Thyroid gland (tissue), 4 donors: ENCODE measurements around the gene RNF215. TPM values are rescaled to one million over a fixed set of nuclear protein-coding genes. Genes with fewer than 3 reads are reported as not detected.

Experiments
- DNase-seq, 2 donors: peaks; one replicate each; pipeline ENCODE4 v3.0.0-alpha.2; 2019
- H3K27ac ChIP-seq, 3 donors: fragments of 200-600 bp; sonication (generic); 1 replicate in 2 of 3; 2 replicates in 1 of 3; pipeline ENCODE4 v1.5.1; 2016 to 2019; ENCODE audit warnings: mild to moderate bottlenecking in 1 of 3, moderate library complexity in 1 of 3
- H3K27me3 ChIP-seq: fragments of 200-600 bp; sonication (generic); one replicate; pipeline ENCODE4 v1.5.1; 2019
- H3K36me3 ChIP-seq, 2 donors: fragments of 200-600 bp; sonication (generic); one replicate each; pipeline ENCODE4 v1.5.1; 2016 to 2019
- H3K4me1 ChIP-seq, 2 donors: fragments of 200-600 bp; sonication (generic); one replicate each; pipeline ENCODE4 v1.5.1; 2017 to 2019
- H3K4me3 ChIP-seq, 3 donors: fragments of 200-600 bp; sonication (generic); replicated peaks in 1 of 3; 1 replicate in 2 of 3; 2 replicates in 1 of 3; pipeline ENCODE4 v1.5.1; 2016; ENCODE audit warnings: mild to moderate bottlenecking in 1 of 3
- H3K9me3 ChIP-seq: fragments of 200-600 bp; sonication (generic); one replicate; pipeline ENCODE4 v1.5.1; 2017
- POLR2A ChIP-seq, 2 donors: fragments of 450-650 bp; IDR thresholded peaks; one replicate each; pipeline ENCODE4 v1.6.1; 2017; ENCODE audit warnings: antibody characterized with exemption in 2 of 2, mild to moderate bottlenecking in 2 of 2, moderate library complexity in 1 of 2
- WGBS, 2 donors: methylation state at CpG; one replicate each; pipeline ENCODE4 v1.1.5; 2017; 5-methylcytosine and 5-hydroxymethylcytosine counted together
- intact Hi-C: fragments of 100-400 bp; cut with DNase I; formaldehyde crosslinking; loops from one replicate; pipeline ENCODE4 v1.15.1; 2023
- total RNA-seq, 4 donors: library from RNA; depleted of rRNA; stranded (reverse); fragments of >200 nt; gene quantifications; one replicate each; pipeline ENCODE4 v1.2.3, GENCODE V29; 2016
- TF ChIP-seq, protein P1 (sequence below), 6 experiments: fragments of 200-600 bp in 3 of 6; fragments of 450-650 bp in 3 of 6; sonication (generic) in 3 of 6; IDR thresholded peaks; one replicate each; pipeline ENCODE4 v1.5.1; 2016 to 2019; ENCODE audit warnings: antibody characterized with exemption in 6 of 6, mild to moderate bottlenecking in 2 of 6, inconsistent platforms in 1 of 6, moderate library complexity in 1 of 6

The RNF215 gene
- total RNA-seq, 4 donors from 2014 or later: 14.8 to 25.5 (median 18.8) TPM

DNA sequence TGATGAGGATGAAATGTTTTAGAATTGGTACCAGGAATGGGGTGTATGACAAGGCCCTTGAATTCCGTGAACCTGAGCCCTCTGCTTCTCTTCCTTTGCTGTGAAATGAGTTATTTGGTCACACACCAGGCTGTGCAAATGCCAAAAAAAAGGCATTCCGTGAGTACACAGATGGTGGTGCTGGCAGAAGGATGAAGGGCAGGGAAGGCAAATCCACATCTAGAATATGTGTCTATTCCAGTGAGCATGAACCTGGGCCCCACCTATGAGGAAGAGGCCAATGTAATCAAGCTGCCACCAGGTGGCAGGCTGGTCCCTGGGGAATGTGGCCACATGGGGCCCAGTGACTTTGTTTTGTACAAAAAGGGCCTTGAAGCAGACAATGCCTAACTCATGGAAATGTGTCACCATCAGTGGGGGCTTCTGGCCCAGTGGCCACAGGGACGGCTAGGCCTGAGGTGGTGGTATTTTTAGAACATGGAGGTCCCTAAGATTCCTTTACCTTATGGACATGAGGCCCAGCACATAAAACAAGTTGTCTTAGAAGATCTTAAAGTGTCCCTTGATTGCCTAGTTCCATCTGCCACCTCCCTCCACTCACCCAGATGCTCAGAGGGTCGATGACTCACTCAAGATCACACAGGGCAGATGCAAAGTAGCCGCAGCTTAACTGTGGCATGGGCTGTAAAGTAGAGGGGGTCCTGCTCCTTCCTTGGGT lies 3.9 kb upstream of the RNF215 start:
- Histone ChIP-seq H3K27me3 (no peaks in the 10 kb centered on the region), H3K4me3 (no peak overlapping the region), H3K4me1 (peaks cover 21 to 27% of the 10 kb centered on the region in 2 donors), H3K27ac (peak overlapping the region in 2 of 3 donors; percentile 7 to 98), H3K36me3 (no peaks in the 10 kb centered on the region), H3K9me3 (no peaks in the 10 kb centered on the region)
- TF ChIP-seq POLR2A (IDR thresholded peaks at IDR 0.05): no peak
- TF ChIP-seq, protein P1, sequence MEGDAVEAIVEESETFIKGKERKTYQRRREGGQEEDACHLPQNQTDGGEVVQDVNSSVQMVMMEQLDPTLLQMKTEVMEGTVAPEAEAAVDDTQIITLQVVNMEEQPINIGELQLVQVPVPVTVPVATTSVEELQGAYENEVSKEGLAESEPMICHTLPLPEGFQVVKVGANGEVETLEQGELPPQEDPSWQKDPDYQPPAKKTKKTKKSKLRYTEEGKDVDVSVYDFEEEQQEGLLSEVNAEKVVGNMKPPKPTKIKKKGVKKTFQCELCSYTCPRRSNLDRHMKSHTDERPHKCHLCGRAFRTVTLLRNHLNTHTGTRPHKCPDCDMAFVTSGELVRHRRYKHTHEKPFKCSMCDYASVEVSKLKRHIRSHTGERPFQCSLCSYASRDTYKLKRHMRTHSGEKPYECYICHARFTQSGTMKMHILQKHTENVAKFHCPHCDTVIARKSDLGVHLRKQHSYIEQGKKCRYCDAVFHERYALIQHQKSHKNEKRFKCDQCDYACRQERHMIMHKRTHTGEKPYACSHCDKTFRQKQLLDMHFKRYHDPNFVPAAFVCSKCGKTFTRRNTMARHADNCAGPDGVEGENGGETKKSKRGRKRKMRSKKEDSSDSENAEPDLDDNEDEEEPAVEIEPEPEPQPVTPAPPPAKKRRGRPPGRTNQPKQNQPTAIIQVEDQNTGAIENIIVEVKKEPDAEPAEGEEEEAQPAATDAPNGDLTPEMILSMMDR (IDR thresholded peaks at IDR 0.05): peak in 5 of 6 experiments; percentile 42 to 90 (median 86)
- WGBS, 2 donors: 64 to 75% methylated on average over 4 to 5 of the region's 5 CpGs
- intact Hi-C loops: loop anchor here (5.0 kb wide), 1 partner anchor 36 kb away; the partner anchor contains the start of gene MTFP1
- peak; percentile 81 to 84 for DNase-seq

DNA sequence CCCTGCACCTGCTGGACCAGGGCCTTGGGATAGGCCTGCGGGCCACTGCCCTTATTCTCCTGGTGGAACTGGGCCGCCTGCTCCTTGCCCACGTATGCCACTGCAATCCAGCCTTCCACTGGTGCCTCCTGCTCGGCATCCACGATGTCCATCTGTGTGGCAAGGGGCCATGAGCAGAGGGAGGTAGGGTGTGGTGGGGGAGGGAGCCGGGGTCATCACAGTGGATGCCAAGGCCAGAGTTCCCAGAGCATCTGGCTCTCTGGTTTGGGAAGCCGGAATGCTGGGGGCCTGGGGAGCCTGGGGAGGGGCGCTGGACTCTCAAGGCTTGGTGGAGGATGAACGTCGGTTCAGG lies 627 bp downstream of the RNF215 start:
- no peak for DNase-seq
- peak overlapping the region in 1 of 3 donors; percentile 15 for H3K27ac ChIP-seq
- TF ChIP-seq, protein P1 (IDR thresholded peaks at IDR 0.05): no peak
- TF ChIP-seq POLR2A (IDR thresholded peaks at IDR 0.05): no peak
- WGBS, 2 donors: 4 to 29% methylated on average over 4 to 10 of the region's 10 CpGs
- no peaks in the 10 kb centered on the region for H3K9me3 ChIP-seq
- H3K36me3 ChIP-seq: no peaks in the 10 kb centered on the region
- intact Hi-C loops: loop anchor here (2.0 to 5.0 kb wide), 3 partner anchors 59 to 124 kb away; partner anchors contain the start of gene TBC1D10A
- no peaks in the 10 kb centered on the region for H3K27me3 ChIP-seq
- H3K4me1 ChIP-seq: peaks cover 7 to 12% of the 10 kb centered on the region in 2 donors
- H3K4me3 ChIP-seq: peak overlapping the region in 1 of 3 donors; percentile 46

DNA sequence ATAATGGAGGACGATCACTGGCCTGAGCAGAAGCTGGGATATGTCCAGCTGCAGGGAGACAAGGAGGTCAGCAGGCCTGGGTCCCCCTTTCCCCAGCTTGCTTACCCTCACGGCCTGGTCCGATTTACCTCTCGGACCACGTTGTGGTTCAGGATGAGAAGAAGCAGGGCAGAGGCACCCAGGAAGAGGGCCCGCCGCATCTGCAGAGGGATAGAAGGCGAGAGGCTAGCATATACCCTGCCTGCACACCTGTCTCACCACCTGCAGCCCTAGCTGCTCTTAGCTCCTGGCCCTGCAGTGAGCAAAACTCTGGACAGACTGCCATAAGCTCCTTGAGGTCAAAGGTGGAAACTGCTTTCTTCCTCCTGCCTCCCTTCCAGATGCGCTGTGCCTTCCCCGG lies 1.3 kb downstream of the RNF215 start:
- Histone ChIP-seq H3K36me3 (no peaks in the 10 kb centered on the region), H3K4me3 (peak overlapping the region in 1 of 3 donors; percentile 46), H3K9me3 (no peaks in the 10 kb centered on the region), H3K27me3 (no peaks in the 10 kb centered on the region), H3K4me1 (peaks cover 7 to 12% of the 10 kb centered on the region in 2 donors), H3K27ac (no peak overlapping the region)
- TF ChIP-seq, protein P1 (IDR thresholded peaks at IDR 0.05): no peak
- no peak for TF ChIP-seq POLR2A (IDR thresholded peaks at IDR 0.05)
- DNase-seq: no peak
- intact Hi-C loops: loop anchor here (2.0 to 5.0 kb wide), 3 partner anchors 59 to 123 kb away; partner anchors contain the start of gene TBC1D10A
- WGBS, 2 donors: 94 to 97% methylated on average over 10 of the region's 10 CpGs

GRCh38 chr22:30383061-30383460 lies 4.2 kb downstream of the RNF215 start:
- Histone ChIP-seq H3K4me3 (no peak overlapping the region), H3K27me3 (no peaks in the 10 kb centered on the region), H3K36me3 (no peaks in the 10 kb centered on the region), H3K9me3 (no peaks in the 10 kb centered on the region), H3K27ac (no peak overlapping the region), H3K4me1 (peaks cover 7 to 12% of the 10 kb centered on the region in 2 donors)
- DNase-seq: no peak
- TF ChIP-seq, protein P1 (IDR thresholded peaks at IDR 0.05): no peak
- TF ChIP-seq POLR2A (IDR thresholded peaks at IDR 0.05): no peak
- intact Hi-C loops: no loop called here
- 93% methylated on average over 2 of the region's 3 CpGs; no CpG with 5 or more reads in 1 of the 2 donors for WGBS, 2 donors

- no peak overlapping the region for H3K4me3 ChIP-seq
- TF ChIP-seq, protein P1 (IDR thresholded peaks at IDR 0.05): no peak
- TF ChIP-seq POLR2A (IDR thresholded peaks at IDR 0.05): no peak
- WGBS, 2 donors: 94 to 95% methylated on average over 3 to 5 of the region's 5 CpGs
- H3K27me3 ChIP-seq: no peaks in the 10 kb centered on the region
- no peaks in the 10 kb centered on the region for H3K36me3 ChIP-seq
- DNase-seq: no peak
- intact Hi-C loops: no loop called here
- H3K4me1 ChIP-seq: peaks cover 7 to 9% of the 10 kb centered on the region in 2 donors
- no peaks in the 10 kb centered on the region for H3K9me3 ChIP-seq
- no peak overlapping the region for H3K27ac ChIP-seq
These were observed 4.9 kb downstream of the RNF215 start for GRCh38 chr22:30382340-30382739.
